DMS79 treated with DMSO at 0.1 percent for 48 hours (cell line): ENCODE results near the gene APP.
"Not testable (repeated sequence)": the region's sequence is repeated elsewhere in the genome, so short reads cannot be mapped to it uniquely, and the experiment has no call there.

Experiments
- DNase-seq: peaks from one replicate; lab custom pipeline; 2025; lab: John Stamatoyannopoulos, UW

APP gene

GRCh38 chr21:26022598-26023337 lies 147.8 kb downstream of the APP start:
- not testable (repeated sequence) for DNase-seq

- no peak for DNase-seq
Measured at GRCh38 chr21:26020510-26020909, 150.1 kb downstream of the APP start.

GRCh38 chr21:26020081-26020480 lies 150.5 kb downstream of the APP start:
- no peak for DNase-seq

GRCh38 chr21:26019236-26019635 lies 151.3 kb downstream of the APP start:
- DNase-seq: no peak

- no peak for DNase-seq
Measured at GRCh38 chr21:26013970-26014369, 156.6 kb downstream of the APP start.

- DNase-seq: not testable (repeated sequence)
Measured at GRCh38 chr21:26012482-26012881, 158.1 kb downstream of the APP start.

GRCh38 chr21:26011292-26011940 lies 159.2 kb downstream of the APP start:
- no peak for DNase-seq

GRCh38 chr21:26007951-26008498 lies 162.5 kb downstream of the APP start:
- DNase-seq: peak; percentile 8

GRCh38 chr21:26005464-26005863 lies 165.1 kb downstream of the APP start:
- DNase-seq: no peak

GRCh38 chr21:26003404-26003803 lies 167.2 kb downstream of the APP start:
- no peak for DNase-seq

GRCh38 chr21:26001356-26001755 lies 169.2 kb downstream of the APP start:
- DNase-seq: no peak

- no peak for DNase-seq
Measured at GRCh38 chr21:25999921-26000582, 170.5 kb downstream of the APP start.

GRCh38 chr21:25997788-25998611 lies 172.6 kb downstream of the APP start:
- peak; percentile 93 for DNase-seq

- peak; percentile 94 for DNase-seq
Measured at GRCh38 chr21:25995278-25995677, 175.3 kb downstream of the APP start.

- DNase-seq: peak; percentile 17
Measured at GRCh38 chr21:25994758-25995163, 175.8 kb downstream of the APP start.

GRCh38 chr21:25988738-25989137 lies 181.8 kb downstream of the APP start:
- DNase-seq: no peak

- no peak for DNase-seq
Measured at GRCh38 chr21:25987531-25987930, 183.0 kb downstream of the APP start.

GRCh38 chr21:25986928-25987327 lies 183.6 kb downstream of the APP start:
- no peak for DNase-seq

GRCh38 chr21:25985990-25986389 lies 184.6 kb downstream of the APP start:
- no peak for DNase-seq

GRCh38 chr21:25984538-25984937 lies 186.0 kb downstream of the APP start:
- DNase-seq: no peak

- DNase-seq: no peak
Measured at GRCh38 chr21:25983745-25984144, 186.8 kb downstream of the APP start.

GRCh38 chr21:25980710-25981109 lies 189.9 kb downstream of the APP start:
- DNase-seq: no peak
